Keratinocyte (primary cell): ENCODE data around the gene TINAG.

ENCODE experiments used
- EZH2 ChIP-seq: IDR thresholded peaks from one replicate; pipeline ENCODE4 v1.6.1; 2012; ENCODE audit warnings: inconsistent platforms, mild to moderate bottlenecking, low read length, moderate library complexity
- TF ChIP-seq, protein P1 (sequence below), 3 experiments: IDR thresholded peaks in 1 of 3; conservative IDR thresholded peaks in 1 of 3; optimal IDR thresholded peaks in 1 of 3; 2 replicates in 2 of 3; 3 replicates in 1 of 3; pipeline versions ENCODE3 to v1.5.1; 2011; ENCODE audit warnings: low read length in 3 of 3, mild to moderate bottlenecking in 3 of 3, moderate library complexity in 2 of 3, control low read depth in 1 of 3, inconsistent platforms in 1 of 3; ENCODE audit not compliant: insufficient read depth in 2 of 3; ENCODE audit errors: extremely low read depth in 1 of 3

- TF ChIP-seq, protein P1, sequence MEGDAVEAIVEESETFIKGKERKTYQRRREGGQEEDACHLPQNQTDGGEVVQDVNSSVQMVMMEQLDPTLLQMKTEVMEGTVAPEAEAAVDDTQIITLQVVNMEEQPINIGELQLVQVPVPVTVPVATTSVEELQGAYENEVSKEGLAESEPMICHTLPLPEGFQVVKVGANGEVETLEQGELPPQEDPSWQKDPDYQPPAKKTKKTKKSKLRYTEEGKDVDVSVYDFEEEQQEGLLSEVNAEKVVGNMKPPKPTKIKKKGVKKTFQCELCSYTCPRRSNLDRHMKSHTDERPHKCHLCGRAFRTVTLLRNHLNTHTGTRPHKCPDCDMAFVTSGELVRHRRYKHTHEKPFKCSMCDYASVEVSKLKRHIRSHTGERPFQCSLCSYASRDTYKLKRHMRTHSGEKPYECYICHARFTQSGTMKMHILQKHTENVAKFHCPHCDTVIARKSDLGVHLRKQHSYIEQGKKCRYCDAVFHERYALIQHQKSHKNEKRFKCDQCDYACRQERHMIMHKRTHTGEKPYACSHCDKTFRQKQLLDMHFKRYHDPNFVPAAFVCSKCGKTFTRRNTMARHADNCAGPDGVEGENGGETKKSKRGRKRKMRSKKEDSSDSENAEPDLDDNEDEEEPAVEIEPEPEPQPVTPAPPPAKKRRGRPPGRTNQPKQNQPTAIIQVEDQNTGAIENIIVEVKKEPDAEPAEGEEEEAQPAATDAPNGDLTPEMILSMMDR (optimal IDR thresholded peaks at IDR 0.05 in 1 of 3, IDR thresholded peaks at IDR 0.05 in 1 of 3, conservative IDR thresholded peaks at IDR 0.05 in 1 of 3; ENCODE audit: extremely low read depth in 1 of 3, insufficient read depth in 2 of 3, low read length in 3 of 3): no peak
- TF ChIP-seq EZH2: no peak
Observed at GRCh38 chr6:54264581-54265272, 43.5 kb upstream of the TINAG start.
